Muscle layer of duodenum (tissue), 2 donors: Measurements from ENCODE around the gene ACSBG1.
A peak's percentile ranks its signal among the peaks of the same experiment; 100 is the strongest.

Experiments
- H3K27ac ChIP-seq: one replicate; pipeline ENCODE4 v1.7.0; 2013; ENCODE audit warnings: mild to moderate bottlenecking, low read length
- H3K27me3 ChIP-seq: one replicate; pipeline ENCODE4 v1.7.0; 2013; ENCODE audit warnings: low read depth, mild to moderate bottlenecking, control low read depth, low read length
- H3K36me3 ChIP-seq, 2 donors: one replicate each; pipeline ENCODE4 v1.7.0; 2013; ENCODE audit warnings: low read length in 2 of 2, control low read depth in 1 of 2, mild to moderate bottlenecking in 1 of 2; ENCODE audit not compliant: insufficient read depth in 2 of 2, control insufficient read depth in 1 of 2
- H3K4me1 ChIP-seq, 2 donors: one replicate each; pipeline ENCODE4 v1.7.0; 2013; ENCODE audit warnings: low read length in 2 of 2, mild to moderate bottlenecking in 2 of 2, control low read depth in 1 of 2, moderate library complexity in 1 of 2; ENCODE audit not compliant: insufficient read depth in 2 of 2, control insufficient read depth in 1 of 2
- H3K4me3 ChIP-seq, 2 donors: one replicate each; pipeline ENCODE4 v1.7.0; 2013; ENCODE audit warnings: low read length in 2 of 2, low read depth in 1 of 2, mild to moderate bottlenecking in 1 of 2
- H3K9me3 ChIP-seq, 2 donors: one replicate each; pipeline ENCODE4 v1.7.0; 2013; ENCODE audit warnings: low read length in 2 of 2, control low read depth in 1 of 2, mild to moderate bottlenecking in 1 of 2; ENCODE audit not compliant: control insufficient read depth in 1 of 2
- donor health status: healthy.

Gene ACSBG1

DNA sequence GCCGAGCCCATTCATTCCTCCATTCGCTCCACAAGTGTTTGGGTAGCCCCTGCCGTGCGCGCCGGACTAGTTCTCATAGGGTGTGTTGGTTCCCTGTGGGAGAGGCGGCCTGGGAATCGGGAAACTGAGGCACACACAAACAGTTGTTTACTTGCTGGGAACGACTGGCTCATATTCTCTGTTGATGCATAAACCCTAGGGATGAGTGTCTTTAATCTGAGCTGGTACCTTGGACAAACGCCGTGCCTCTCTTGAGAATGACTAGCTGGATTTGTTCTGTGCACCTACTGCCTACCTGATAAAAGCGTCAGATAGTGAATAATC is 30.7 kb upstream of the ACSBG1 start:
- Histone ChIP-seq H3K4me3 (peak overlapping the region; percentile 66 to 69), H3K36me3 (no peaks in the 10 kb centered on the region), H3K4me1 (peaks cover 9 to 13% of the 10 kb centered on the region in 2 donors), H3K27me3 (no peaks in the 10 kb centered on the region), H3K27ac (peak overlapping the region; percentile 65), H3K9me3 (no peaks in the 10 kb centered on the region)

DNA sequence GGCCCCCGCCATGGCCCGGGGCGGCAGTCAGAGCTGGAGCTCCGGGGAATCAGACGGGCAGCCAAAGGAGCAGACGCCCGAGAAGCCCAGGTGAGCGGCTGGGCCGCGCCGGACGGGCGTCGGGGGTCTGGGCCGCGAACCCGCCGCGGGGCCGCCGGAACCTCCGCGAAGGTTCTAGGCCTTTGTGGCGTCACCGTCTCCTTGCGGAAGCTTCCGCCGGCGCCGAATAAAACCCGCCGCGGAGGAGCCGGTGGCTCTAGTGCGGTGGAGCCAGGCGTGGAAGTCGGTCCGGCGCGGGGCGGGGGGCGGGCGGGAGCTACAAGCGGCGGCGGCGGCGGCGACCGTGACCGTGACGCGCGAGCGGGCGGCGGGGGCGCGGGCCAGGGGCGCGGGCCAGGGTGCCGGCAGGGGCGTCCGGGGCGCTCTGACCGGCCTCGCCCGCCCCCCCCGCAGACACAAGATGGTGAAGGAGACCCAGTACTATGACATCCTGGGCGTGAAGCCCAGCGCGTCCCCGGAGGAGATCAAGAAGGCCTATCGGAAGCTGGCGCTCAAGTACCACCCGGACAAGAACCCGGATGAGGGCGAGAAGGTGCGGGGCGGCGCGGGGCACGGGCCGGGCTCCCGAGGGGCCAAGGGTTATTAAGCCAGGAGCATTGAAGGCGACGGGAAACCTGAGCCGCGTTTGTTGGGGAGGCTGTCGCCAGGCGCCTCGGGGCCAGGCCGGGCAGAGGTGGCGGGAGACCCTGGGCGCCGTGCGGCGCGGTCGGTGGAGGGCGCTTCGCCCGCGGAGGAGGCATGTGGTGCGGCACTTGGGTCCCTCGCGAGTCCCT is 30.2 kb upstream of the ACSBG1 start, which contains the start of gene DNAJA4:
TSS of gene DNAJA4 (plus strand) at position 259 of the 833 bp plus-strand sequence. CDS start at position 461, 202 bp downstream.
- Histone ChIP-seq H3K27me3 (no peaks in the 10 kb centered on the region), H3K4me1 (peaks cover 9 to 13% of the 10 kb centered on the region in 2 donors), H3K9me3 (no peaks in the 10 kb centered on the region), H3K36me3 (no peaks in the 10 kb centered on the region), H3K27ac (peak within 1 kb of the TSS; percentile 65), H3K4me3 (peak within 1 kb of the TSS; percentile 66 to 69)

GRCh38 chr15:78263907-78264303 is 29.5 kb upstream of the ACSBG1 start:
- Histone ChIP-seq H3K4me3 (peak overlapping the region in 1 of 2 donors; percentile 50), H3K9me3 (no peaks in the 10 kb centered on the region), H3K36me3 (no peaks in the 10 kb centered on the region), H3K4me1 (peaks cover 9 to 13% of the 10 kb centered on the region in 2 donors), H3K27me3 (no peaks in the 10 kb centered on the region), H3K27ac (no peak overlapping the region)

DNA sequence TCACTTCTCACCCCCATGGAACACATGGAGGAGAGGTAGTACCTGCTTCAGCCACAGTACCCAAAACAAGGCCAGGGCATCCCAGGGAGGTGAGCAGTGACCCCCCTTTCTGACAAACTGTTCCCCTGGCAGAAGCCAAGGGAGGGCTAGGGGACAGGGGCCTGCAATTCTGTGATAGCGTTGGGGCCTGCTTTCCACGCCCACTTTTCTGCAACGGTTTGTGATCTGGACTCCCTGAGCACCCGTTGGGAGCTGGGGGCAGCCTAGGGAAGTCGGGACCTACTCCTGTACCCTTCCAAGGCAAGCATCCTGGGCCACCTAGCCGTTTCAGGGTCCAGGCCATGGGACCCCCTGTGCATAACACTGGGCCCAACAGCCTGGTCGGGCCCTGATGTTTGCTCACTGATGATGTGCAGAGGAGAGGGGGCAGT is 29.0 kb upstream of the ACSBG1 start:
- Histone ChIP-seq H3K4me1 (peaks cover 9 to 13% of the 10 kb centered on the region in 2 donors), H3K27me3 (no peaks in the 10 kb centered on the region), H3K4me3 (no peak overlapping the region), H3K36me3 (no peaks in the 10 kb centered on the region), H3K27ac (no peak overlapping the region), H3K9me3 (no peaks in the 10 kb centered on the region)

- H3K27me3 ChIP-seq, result no peaks in the 10 kb centered on the region
- no peak overlapping the region for H3K27ac ChIP-seq
- no peaks in the 10 kb centered on the region for H3K36me3 ChIP-seq
- no peak overlapping the region for H3K4me3 ChIP-seq
- H3K4me1 ChIP-seq, result peaks cover 8 to 9% of the 10 kb centered on the region in 2 donors
- H3K9me3 ChIP-seq, result no peaks in the 10 kb centered on the region
Observed at GRCh38 chr15:78261062-78261461, 26.7 kb upstream of the ACSBG1 start.

GRCh38 chr15:78260489-78260888 is 26.1 kb upstream of the ACSBG1 start:
- no peaks in the 10 kb centered on the region for H3K27me3 ChIP-seq
- no peaks in the 10 kb centered on the region for H3K9me3 ChIP-seq
- no peak overlapping the region for H3K4me3 ChIP-seq
- peaks cover 4 to 7% of the 10 kb centered on the region in 2 donors for H3K4me1 ChIP-seq
- H3K27ac ChIP-seq, result no peak overlapping the region
- H3K36me3 ChIP-seq, result no peaks in the 10 kb centered on the region

GRCh38 chr15:78259232-78259631 is 24.9 kb upstream of the ACSBG1 start:
- Histone ChIP-seq H3K9me3 (no peaks in the 10 kb centered on the region), H3K36me3 (no peaks in the 10 kb centered on the region), H3K4me3 (no peak overlapping the region), H3K27me3 (no peaks in the 10 kb centered on the region), H3K27ac (no peak overlapping the region), H3K4me1 (no peaks in the 10 kb centered on the region)

DNA sequence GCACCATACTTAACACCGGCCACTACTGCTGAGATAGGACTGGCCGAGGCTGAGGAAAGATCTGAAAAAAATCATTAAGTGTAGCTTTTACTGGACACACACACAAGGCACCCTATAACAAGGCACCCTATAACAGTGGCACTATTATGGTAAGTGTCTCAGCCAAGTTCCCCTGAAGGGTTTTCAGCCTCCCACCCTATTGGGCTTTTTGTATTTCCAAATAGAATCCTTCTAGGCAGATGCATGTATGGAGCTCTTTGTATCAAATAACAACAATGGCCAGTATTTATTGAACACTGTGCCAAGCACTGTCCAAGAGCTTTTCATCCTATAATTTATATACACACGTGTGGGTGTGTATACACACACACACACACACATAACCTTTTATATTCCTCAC is 23.3 kb upstream of the ACSBG1 start:
- H3K9me3 ChIP-seq, result no peaks in the 10 kb centered on the region
- H3K4me3 ChIP-seq, result no peak overlapping the region
- no peaks in the 10 kb centered on the region for H3K36me3 ChIP-seq
- no peak overlapping the region for H3K27ac ChIP-seq
- H3K4me1 ChIP-seq, result no peaks in the 10 kb centered on the region
- no peaks in the 10 kb centered on the region for H3K27me3 ChIP-seq

DNA sequence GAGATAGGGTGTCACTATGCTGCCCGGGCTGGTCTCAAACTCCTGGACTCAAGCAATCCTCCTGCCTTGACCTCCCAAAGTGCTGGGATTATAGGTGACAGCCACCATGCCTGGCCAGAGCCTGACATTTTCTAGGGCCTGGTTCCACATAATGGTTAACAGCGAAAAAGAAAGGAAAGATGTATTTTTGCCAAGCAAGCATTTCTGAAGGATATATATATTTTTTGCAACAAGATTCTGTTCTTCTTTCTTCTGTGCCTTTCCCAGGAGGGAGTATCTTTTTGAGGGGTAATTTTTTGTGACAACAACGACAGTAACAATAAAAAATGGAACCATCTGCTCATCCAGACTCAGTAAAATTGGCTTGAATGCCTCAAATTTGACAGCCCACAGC is 21.7 kb upstream of the ACSBG1 start:
- Histone ChIP-seq H3K27me3 (no peaks in the 10 kb centered on the region), H3K4me3 (no peak overlapping the region), H3K9me3 (no peaks in the 10 kb centered on the region), H3K27ac (no peak overlapping the region), H3K4me1 (no peaks in the 10 kb centered on the region), H3K36me3 (no peaks in the 10 kb centered on the region)

- Histone ChIP-seq H3K27ac (no peak overlapping the region), H3K9me3 (no peaks in the 10 kb centered on the region), H3K36me3 (no peaks in the 10 kb centered on the region), H3K4me3 (no peak overlapping the region), H3K27me3 (no peaks in the 10 kb centered on the region), H3K4me1 (no peaks in the 10 kb centered on the region)
Observed at GRCh38 chr15:78255421-78256043, 21.2 kb upstream of the ACSBG1 start.

DNA sequence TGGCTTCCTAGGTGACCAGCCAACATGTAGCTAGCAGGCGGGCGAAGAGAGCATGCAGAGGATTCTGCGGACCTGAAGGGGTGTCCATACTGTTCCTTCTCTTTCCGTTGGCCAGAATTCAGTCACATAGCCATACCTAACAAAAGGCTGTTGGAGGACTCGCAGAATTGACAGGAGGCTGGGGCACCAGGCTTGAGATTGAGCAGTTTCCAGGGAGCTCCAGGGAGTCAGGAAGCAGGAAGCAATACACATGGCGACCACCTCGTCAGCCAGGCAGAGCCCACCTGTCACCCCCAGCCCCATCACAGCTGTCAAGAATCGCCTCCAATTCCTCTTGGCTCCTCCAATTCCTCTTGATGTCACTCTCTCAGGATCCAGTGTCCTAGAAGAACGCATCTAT is 16.8 kb upstream of the ACSBG1 start:
- Histone ChIP-seq H3K9me3 (no peaks in the 10 kb centered on the region), H3K4me3 (no peak overlapping the region), H3K27ac (no peak overlapping the region), H3K27me3 (no peaks in the 10 kb centered on the region), H3K4me1 (no peaks in the 10 kb centered on the region), H3K36me3 (no peaks in the 10 kb centered on the region)
